ENCODE measurements around the gene C10orf143.

C10orf143 gene

DNA sequence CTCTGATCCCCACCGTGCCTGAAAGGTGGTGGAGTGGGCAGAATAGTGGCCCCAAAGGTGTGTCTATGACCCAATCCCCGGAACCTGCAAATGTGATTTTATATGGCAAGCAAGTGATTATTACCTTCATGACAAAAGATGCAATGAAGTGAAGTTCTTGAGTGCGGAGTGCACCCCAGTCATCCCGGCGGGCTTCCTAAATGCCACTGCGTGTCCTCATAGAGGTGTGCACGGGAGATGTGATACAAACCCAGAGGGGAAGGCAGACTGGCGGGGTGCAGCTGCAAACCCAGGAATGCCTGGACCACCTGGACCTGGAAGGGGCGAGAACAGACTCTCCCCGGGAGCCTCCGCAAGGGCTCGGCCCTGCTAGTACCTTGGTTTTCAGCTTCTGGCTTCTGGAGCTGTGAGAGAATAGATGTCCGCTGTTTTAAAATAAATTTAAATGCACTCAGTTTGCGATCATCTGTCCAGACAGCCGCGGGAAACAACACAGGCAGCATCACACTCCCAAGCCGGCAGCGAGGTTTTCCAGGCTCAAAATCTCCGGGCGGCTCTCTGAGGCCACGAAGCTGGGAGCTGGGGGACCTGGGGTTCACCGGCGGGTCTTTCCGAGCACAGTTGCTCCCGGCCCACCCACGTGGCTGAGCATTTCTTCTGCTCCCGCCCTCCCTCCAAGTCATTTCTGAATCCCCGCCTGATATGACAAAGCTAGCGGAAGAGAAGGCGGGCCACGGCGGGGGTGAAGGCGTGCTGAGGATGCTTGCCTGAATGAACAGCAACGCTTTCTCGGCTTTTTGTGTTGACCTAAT is 96.2 kb downstream of the C10orf143 start:
- DNase-seq (ENCODE audit: low read depth) = no peak
